SK-N-SH (cell line): ENCODE measurements around the gene TMEM107. TPM values are rescaled to one million over a fixed set of nuclear protein-coding genes. Genes with fewer than 3 reads are reported as not detected.

Experiments used
- CTCF ChIA-PET: fragments of 300-600, 350-600 bp; formaldehyde crosslinking; extraction: SDS; loops from one replicate; lab custom pipeline; 2021; lab: Yijun Ruan, JAX
- POLR2A ChIA-PET: fragments of 350-600 bp; sonication (Branson Sonifier 250); formaldehyde crosslinking; extraction: SDS; loops from one replicate; lab custom pipeline; 2020; ENCODE audit warnings: antibody characterized with exemption, inconsistent platforms; lab: Yijun Ruan, JAX
- DNase-seq: peaks from one replicate; pipeline ENCODE4 v3.0.0; 2012
- H2AFZ ChIP-seq: fragments of 200-600 bp; sonication (generic); 2 replicates; pipeline ENCODE4 v1.8.1; 2016; ENCODE audit warnings: antibody characterized with exemption, mild to moderate bottlenecking, low read depth
- H3F3A ChIP-seq: fragments of 200-600 bp; sonication (generic); replicated peaks from 2 replicates; pipeline ENCODE3; 2016; ENCODE audit warnings: antibody characterized with exemption, mild to moderate bottlenecking; ENCODE audit not compliant: insufficient read depth
- H3K27ac ChIP-seq, 2 experiments: fragments of 200-500 bp in 1 of 2; fragments of 200-600 bp in 1 of 2; sonication (Bioruptor generic) in 1 of 2; sonication (generic), shearing (Covaris generic) in 1 of 2; 2 replicates each; pipeline versions ENCODE4 v1.5.1 to v1.6.1; 2014 to 2016; ENCODE audit warnings: low read depth in 2 of 2, inconsistent platforms in 1 of 2, low read length in 1 of 2, mild to moderate bottlenecking in 1 of 2, mixed read lengths in 1 of 2
- H3K27me3 ChIP-seq: fragments of 200-600 bp; sonication (generic), shearing (Covaris generic); 2 replicates; pipeline ENCODE4 v1.6.1; 2016; ENCODE audit warnings: mixed run types; ENCODE audit not compliant: insufficient read depth
- H3K36me3 ChIP-seq, 2 experiments: fragments of 200-500 bp in 1 of 2; fragments of 200-600 bp in 1 of 2; sonication (Bioruptor generic) in 1 of 2; sonication (generic) in 1 of 2; replicated peaks in 1 of 2; 2 replicates each; pipeline versions ENCODE3 to v1.5.1; 2014 to 2016; ENCODE audit warnings: low read length in 1 of 2, mild to moderate bottlenecking in 1 of 2; ENCODE audit not compliant: insufficient read depth in 2 of 2, control insufficient read depth in 1 of 2
- H3K4me1 ChIP-seq, 2 experiments: fragments of 200-500 bp in 1 of 2; fragments of 200-600 bp in 1 of 2; sonication (Bioruptor generic) in 1 of 2; sonication (generic), shearing (Covaris generic) in 1 of 2; 2 replicates each; pipeline versions ENCODE4 v1.5.1 to v1.6.1; 2014 to 2016; ENCODE audit warnings: low read depth in 1 of 2, low read length in 1 of 2, mixed run types in 1 of 2; ENCODE audit not compliant: insufficient read depth in 2 of 2, control insufficient read depth in 1 of 2
- H3K4me2 ChIP-seq: fragments of 200-600 bp; sonication (generic), shearing (Covaris generic); 2 replicates; pipeline ENCODE4 v1.6.1; 2017; ENCODE audit warnings: mixed run types
- H3K4me3 ChIP-seq, 2 experiments: fragments of 200-500 bp in 1 of 2; fragments of 200-600 bp in 1 of 2; sonication (Bioruptor generic) in 1 of 2; sonication (generic), shearing (Covaris generic) in 1 of 2; 2 replicates each; pipeline versions ENCODE4 v1.5.1 to v1.8.1; 2014 to 2016; ENCODE audit warnings: low read depth in 2 of 2, inconsistent platforms in 1 of 2, low read length in 1 of 2, mild to moderate bottlenecking in 1 of 2, mixed read lengths in 1 of 2, moderate library complexity in 1 of 2
- H3K79me2 ChIP-seq: fragments of 200-600 bp; sonication (generic); 2 replicates; pipeline ENCODE4 v1.8.1; 2017; ENCODE audit warnings: mild to moderate bottlenecking; ENCODE audit not compliant: insufficient read depth
- H3K9ac ChIP-seq: fragments of 200-600 bp; sonication (generic); 2 replicates; pipeline ENCODE4 v1.6.1; 2017; ENCODE audit warnings: mixed run types
- H3K9me2 ChIP-seq: fragments of 200-600 bp; sonication (generic); 2 replicates; pipeline ENCODE4 v1.6.1; 2017; ENCODE audit warnings: mixed run types
- H3K9me3 ChIP-seq: fragments of 200-600 bp; sonication (generic); 2 replicates; pipeline ENCODE4 v1.6.1; 2017; ENCODE audit warnings: mixed run types, mild to moderate bottlenecking, moderate library complexity
- H4K20me1 ChIP-seq: fragments of 200-600 bp; sonication (generic); 2 replicates; pipeline ENCODE4 v1.6.1; 2017; ENCODE audit warnings: mild to moderate bottlenecking, mixed run types; ENCODE audit not compliant: insufficient read depth
- CTCF ChIP-seq: fragments of 200-600 bp; sonication (generic); IDR thresholded peaks from 2 replicates; pipeline ENCODE4 v1.6.1; 2017; ENCODE audit warnings: antibody characterized with exemption, mild to moderate bottlenecking, moderate library complexity
- ELF1 ChIP-seq: IDR thresholded peaks from 2 replicates; pipeline ENCODE4 v1.4.0; 2012
- FOXJ3 ChIP-seq: sonication (generic); formaldehyde crosslinking; IDR thresholded peaks from 2 replicates; pipeline ENCODE4 v1.5.1; 2020; ENCODE audit warnings: mild to moderate bottlenecking, missing genetic modification reagents
- FOXM1 ChIP-seq: IDR thresholded peaks from 2 replicates; pipeline ENCODE4 v1.4.0; 2012; ENCODE audit warnings: low read depth, mild to moderate bottlenecking
- GABPA ChIP-seq: IDR thresholded peaks from 2 replicates; pipeline ENCODE4 v1.4.0; 2012; ENCODE audit warnings: low read depth, mild to moderate bottlenecking
- IRF3 ChIP-seq: fragments of 150-350 bp; IDR thresholded peaks from 2 replicates; pipeline ENCODE4 v1.6.1; 2016; ENCODE audit warnings: mild to moderate bottlenecking, low read depth, low read length
- MAX ChIP-seq: IDR thresholded peaks from 2 replicates; pipeline ENCODE4 v1.4.0; 2012; ENCODE audit warnings: low read depth
- NRF1 ChIP-seq: IDR thresholded peaks from 2 replicates; pipeline ENCODE4 v1.6.1; 2012; ENCODE audit warnings: low read depth, mild to moderate bottlenecking, low read length
- RAD21 ChIP-seq: IDR thresholded peaks from 2 replicates; pipeline ENCODE4 v1.6.1; 2012; ENCODE audit warnings: mild to moderate bottlenecking, low read length
- RCOR1 ChIP-seq: fragments of 150-350 bp; IDR thresholded peaks from 2 replicates; pipeline ENCODE4 v1.6.1; 2017; ENCODE audit warnings: antibody characterized with exemption, low read length
- RFX5 ChIP-seq: IDR thresholded peaks from 2 replicates; pipeline ENCODE4 v1.6.1; 2012; ENCODE audit warnings: mild to moderate bottlenecking, improper control_type of control experiment, low read length
- SIN3A ChIP-seq: IDR thresholded peaks from 2 replicates; pipeline ENCODE4 v1.6.1; 2012; ENCODE audit warnings: low read depth, mild to moderate bottlenecking, low read length, moderate library complexity, borderline replicate concordance
- SMC3 ChIP-seq: IDR thresholded peaks from 2 replicates; pipeline ENCODE4 v1.6.1; 2012; ENCODE audit warnings: low read depth, low read length, improper control_type of control experiment
- TAF1 ChIP-seq: IDR thresholded peaks from 2 replicates; pipeline ENCODE4 v1.6.1; 2012; ENCODE audit warnings: low read depth, mild to moderate bottlenecking, low read length, moderate library complexity, borderline replicate concordance
- TEAD4 ChIP-seq: IDR thresholded peaks from 2 replicates; pipeline ENCODE4 v1.4.0; 2012; ENCODE audit warnings: mild to moderate bottlenecking, borderline replicate concordance; ENCODE audit not compliant: insufficient read depth
- USF1 ChIP-seq: IDR thresholded peaks from 2 replicates; pipeline ENCODE4 v1.4.0; 2012; ENCODE audit warnings: low read depth, borderline replicate concordance
- ZBTB33 ChIP-seq: IDR thresholded peaks from 2 replicates; pipeline ENCODE4 v1.4.0; 2012; ENCODE audit warnings: low read depth, borderline replicate concordance
- WGBS: methylation state at CpG from one replicate; pipeline ENCODE4 v1.1.6; 2017; ENCODE audit warnings: low lambda C conversion rate; 5-methylcytosine and 5-hydroxymethylcytosine counted together
- polyA plus RNA-seq, 3 experiments: library from polyadenylated mRNA; depleted of rRNA; stranded (reverse); fragments of >200 nt; gene quantifications; 2 replicates each; pipeline ENCODE4 v1.2.3, GENCODE V29; 2012

Gene TMEM107
- polyA plus RNA-seq, 1 of the 3 experiments (the other 2 are of a cell fraction): 18.6 TPM

GRCh38 chr17:8158267-8159031 lies 17.7 kb downstream of the TMEM107 start:
- peaks cover 47% of the 10 kb centered on the region for H3K79me2 ChIP-seq
- no peaks in the 10 kb centered on the region for H3K9me3 ChIP-seq
- no peaks in the 10 kb centered on the region; the same call in 1 of the 2 replicates for H4K20me1 ChIP-seq
- ChIA-PET CTCF (interaction anchor here (0.6 to 9.4 kb wide), 17 partner anchors 14 to 221 kb away, joined by 3 to 98 read pairs (median 4); partner anchors contain the start of genes HES7 and TMEM107), POLR2A (no interaction called here)
- H2AFZ ChIP-seq: no peak overlapping the region
- WGBS: 48% methylated on average over 16 of the region's 20 CpGs
- no peaks in the 10 kb centered on the region for H3K9me2 ChIP-seq
- H3K9ac ChIP-seq: peak overlapping the region; percentile 21; the same call in 1 of the 2 replicates
- peaks cover 31 to 48% of the 10 kb centered on the region in 2 experiments; a peak in 3 of 4 replicates for H3K4me1 ChIP-seq
- peaks cover 15 to 23% of the 10 kb centered on the region in 2 experiments for H3K36me3 ChIP-seq
- peak; percentile 86 for DNase-seq
- TF ChIP-seq FOXM1 (no peak), MAX (peak; percentile 31; the same call in 1 of the 2 replicates), RAD21 (peak; percentile 72), SIN3A (peak; percentile 21; the same call in 1 of the 2 replicates), CTCF (peak; percentile 84), SMC3 (peak; percentile 75)
- H3K4me3 ChIP-seq: no peak overlapping the region; a peak in 1 of 4 replicates
- H3F3A ChIP-seq: peaks cover 39% of the 10 kb centered on the region
- no peaks in the 10 kb centered on the region for H3K27me3 ChIP-seq
- H3K27ac ChIP-seq: peak overlapping the region in 1 of 2 experiments; percentile 95; a peak in 1 of 4 replicates
- H3K4me2 ChIP-seq: peak overlapping the region; percentile 64; the same call in 1 of the 2 replicates

GRCh38 chr17:8156246-8156992 lies 19.8 kb downstream of the TMEM107 start:
- POLR2A ChIA-PET: interaction anchor here (0.6 to 2.1 kb wide), 9 partner anchors 12 to 91 kb away, joined by 3 to 13 read pairs (median 4); partner anchors contain the start of genes BORCS6 and CTC1
- TF ChIP-seq RFX5 (peak; percentile 90), SIN3A (peak; percentile 44; the same call in 1 of the 2 replicates), RAD21 (0 out of 2 replicates have a peak, but pooled peaks have one; percentile 30), IRF3 (peak; percentile 83), TAF1 (peak; percentile 56; the same call in 1 of the 2 replicates), TEAD4 (no peak), GABPA (peak; percentile 75), ZBTB33 (no peak), FOXJ3 (CRISPR knock-in tag) (peak; percentile 58), ELF1 (peak; percentile 37; the same call in 1 of the 2 replicates), RCOR1 (no peak), NRF1 (peak; percentile 86), USF1 (peak; percentile 46; the same call in 1 of the 2 replicates)

More at GRCh38 chr17:8156246-8156992, 19.8 kb downstream of the TMEM107 start:
- Histone ChIP-seq H3K9ac (peak overlapping the region; percentile 98), H4K20me1 (no peaks in the 10 kb centered on the region; the same call in 1 of the 2 replicates), H3K36me3 (peaks cover 15 to 22% of the 10 kb centered on the region in 2 experiments), H3K79me2 (peaks cover 38% of the 10 kb centered on the region), H3F3A (peaks cover 46% of the 10 kb centered on the region), H3K4me3 (peak overlapping the region; percentile 54 to 78), H3K9me3 (no peaks in the 10 kb centered on the region), H3K27me3 (no peaks in the 10 kb centered on the region), H3K9me2 (no peaks in the 10 kb centered on the region), H3K4me1 (peaks cover 36 to 47% of the 10 kb centered on the region in 2 experiments; a peak in 3 of 4 replicates), H3K27ac (peak overlapping the region; percentile 91 to 95), H3K4me2 (peak overlapping the region; percentile 95), H2AFZ (no peak overlapping the region; the same call in 1 of the 2 replicates)
- CTCF ChIA-PET: interaction anchor here (0.6 to 9.4 kb wide), 14 partner anchors 8 to 948 kb away, joined by 3 to 98 read pairs (median 4); partner anchors contain the start of genes AURKB and HES7
- 2% methylated on average over 49 of the region's 59 CpGs for WGBS
- peak; percentile 92 for DNase-seq
